Measurements from ENCODE around the gene PSRC1.

- TF ChIP-seq POLR2AphosphoS5 (IDR thresholded peaks at IDR 0.05; ENCODE audit: borderline replicate concordance, low read depth, low read length), result no peak
- no peak for TF ChIP-seq FOXP2 (optimal IDR thresholded peaks at IDR 0.05; ENCODE audit: control extremely low read depth, extremely low read length, insufficient read depth)
These were observed 1.1 kb downstream of the PSRC1 start for GRCh38 chr1:109281680-109282496.

All from SK-N-MC (cell line).